ENCODE results near the gene P4HTM. TPM values are rescaled to one million over a fixed set of nuclear protein-coding genes. Genes with fewer than 3 reads are reported as not detected.

The P4HTM gene
- total RNA-seq, 2 experiments from 2014 or later: 32.7 to 32.8 TPM

DNA sequence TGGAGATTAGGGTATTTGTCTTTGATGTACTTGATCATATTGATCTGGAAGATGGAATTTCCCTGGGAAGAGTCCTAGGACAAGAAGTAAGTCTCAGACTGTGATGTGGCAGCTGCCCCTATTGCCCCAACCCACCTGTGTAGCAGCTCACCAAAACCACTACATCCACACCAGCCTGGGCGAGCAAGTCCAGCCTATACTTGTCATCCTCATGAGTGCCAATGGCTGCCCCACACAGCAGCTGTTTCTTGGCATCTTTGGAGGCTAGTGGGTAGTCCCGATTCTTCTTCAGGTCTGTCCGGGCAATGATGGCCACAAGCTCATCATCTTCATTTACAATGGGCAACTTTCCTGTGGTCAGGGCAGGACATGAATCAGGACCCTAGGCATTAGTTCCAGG lies 36.5 kb downstream of the P4HTM start:
- intact Hi-C loops (cut with micrococcal nuclease): loop anchor here (10.0 kb wide), 3 partner anchors 318 to 418 kb away; partner anchors contain the start of genes RHOA, TCTA and USP4
- CTCF ChIA-PET: interaction anchor here (0.8 to 1.2 kb wide), 3 partner anchors 9 to 38 kb away, joined by 3 read pairs; partner anchors contain the start of genes DALRD3 and WDR6
- Mint-ChIP-seq H3K36me3 (peaks cover 71% of the 10 kb centered on the region), H3K4me1 (ENCODE audit: low read depth) (peaks cover 54% of the 10 kb centered on the region), H3K27me3 (no peaks in the 10 kb centered on the region), H3K4me3 (no peak overlapping the region), H3K27ac (peak overlapping the region; percentile 18), H3K9me3 (no peaks in the 10 kb centered on the region)
- DNase-seq: no peak
- POLR2A ChIA-PET: interaction anchor here (0.7 kb wide), 1 partner anchor 68 kb away, joined by 3 read pairs; no protein-coding TSS in a partner anchor

- Mint-ChIP-seq H3K27ac (peak overlapping the region; percentile 89), H3K4me3 (peak overlapping the region; percentile 86), H3K9me3 (no peaks in the 10 kb centered on the region), H3K27me3 (no peaks in the 10 kb centered on the region), H3K4me1 (ENCODE audit: low read depth) (peaks cover 54% of the 10 kb centered on the region), H3K36me3 (peaks cover 73% of the 10 kb centered on the region)
- no peak for DNase-seq
- ChIA-PET CTCF (no interaction called here), POLR2A (no interaction called here)
- intact Hi-C loops (cut with micrococcal nuclease): loop anchor here (2.0 to 10.0 kb wide), 5 partner anchors 39 to 417 kb away; partner anchors contain the start of genes RHOA, TCTA and USP4
These were observed 37.6 kb downstream of the P4HTM start for GRCh38 chr3:49027634-49028033.

DNA sequence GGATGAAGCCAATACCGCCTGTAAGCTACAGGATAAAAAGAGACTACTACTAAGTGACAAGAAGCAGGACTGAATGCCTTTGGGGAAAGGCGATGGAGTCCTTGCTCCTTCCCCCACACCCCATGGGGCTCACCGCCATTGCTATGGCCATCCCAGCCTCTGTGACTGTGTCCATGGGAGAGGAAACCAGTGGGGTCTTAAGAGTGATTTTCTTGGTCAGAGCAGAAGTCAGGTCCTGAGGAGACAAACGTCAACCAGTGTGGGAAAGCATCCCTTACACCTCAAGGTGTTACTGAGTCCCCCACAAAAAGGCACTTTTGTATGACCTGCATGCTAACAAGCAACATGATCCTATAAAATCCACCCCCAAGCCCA lies 38.2 kb downstream of the P4HTM start:
- Mint-ChIP-seq H3K27ac (peak overlapping the region; percentile 89), H3K4me1 (ENCODE audit: low read depth) (peaks cover 48% of the 10 kb centered on the region), H3K36me3 (peaks cover 67% of the 10 kb centered on the region), H3K9me3 (no peaks in the 10 kb centered on the region), H3K27me3 (no peaks in the 10 kb centered on the region), H3K4me3 (peak overlapping the region; percentile 86)
- intact Hi-C loops (cut with micrococcal nuclease): loop anchor here (2.0 to 10.0 kb wide), 5 partner anchors 39 to 417 kb away; partner anchors contain the start of genes RHOA, TCTA and USP4
- ChIA-PET POLR2A (interaction anchor here (1.8 to 1.9 kb wide), 4 partner anchors 8 to 66 kb away, joined by 9 to 21 read pairs (median 18); partner anchors contain the start of genes QRICH1 and WDR6), CTCF (interaction anchor here (0.7 to 1.8 kb wide), 2 partner anchors 41 to 65 kb away, joined by 3 to 10 read pairs; partner anchors contain the start of gene QRICH1)
- no peak for DNase-seq

- Mint-ChIP-seq H3K27me3 (no peaks in the 10 kb centered on the region), H3K36me3 (peaks cover 62% of the 10 kb centered on the region), H3K4me1 (ENCODE audit: low read depth) (peaks cover 43% of the 10 kb centered on the region)
These were observed 38.9 kb downstream of the P4HTM start, which contains the start of gene IMPDH2 for GRCh38 chr3:49028673-49029562. IMPDH2 (minus strand) TSS chr3:49029398; CDS start chr3:49029350, 48 bp downstream.

GRCh38 chr3:49029563-49029884 lies 39.5 kb downstream of the P4HTM start:
- ChIA-PET CTCF (interaction anchor here (0.6 to 1.8 kb wide), 8 partner anchors 9 to 64 kb away, joined by 3 to 13 read pairs (median 4); partner anchors contain the start of genes P4HTM and QRICH1), POLR2A (interaction anchor here (0.6 to 1.9 kb wide), 8 partner anchors 9 to 1934 kb away, joined by 3 to 21 read pairs (median 6); partner anchors contain the start of genes QRICH1, USP19 and WDR6)
- H3K27ac Mint-ChIP-seq: peak overlapping the region; percentile 89
- peaks cover 58% of the 10 kb centered on the region for H3K36me3 Mint-ChIP-seq
- H3K9me3 Mint-ChIP-seq: no peaks in the 10 kb centered on the region
- peaks cover 42% of the 10 kb centered on the region for H3K4me1 Mint-ChIP-seq (ENCODE audit: low read depth)
- no peak for DNase-seq
- peak overlapping the region; percentile 86 for H3K4me3 Mint-ChIP-seq
- intact Hi-C loops (cut with micrococcal nuclease): loop anchor here (1.0 to 10.0 kb wide), 6 partner anchors 8 to 415 kb away; partner anchors contain the start of genes RHOA, TCTA and USP4
- no peaks in the 10 kb centered on the region for H3K27me3 Mint-ChIP-seq

More at GRCh38 chr3:49028673-49029562, 38.9 kb downstream of the P4HTM start, which contains the start of gene IMPDH2:
- intact Hi-C loops (cut with micrococcal nuclease): loop anchor here (1.0 to 10.0 kb wide), 6 partner anchors 8 to 416 kb away; partner anchors contain the start of genes RHOA, TCTA and USP4
- peak; percentile 95 for DNase-seq
- Mint-ChIP-seq H3K27ac (peak within 1 kb of the TSS; percentile 89), H3K9me3 (no peaks in the 10 kb centered on the region), H3K4me3 (peak within 1 kb of the TSS; percentile 86)
- ChIA-PET POLR2A (interaction anchor here (0.6 to 1.9 kb wide), 8 partner anchors 9 to 1933 kb away, joined by 3 to 21 read pairs (median 6); partner anchors contain the start of genes QRICH1, USP19 and WDR6), CTCF (interaction anchor here (0.6 to 1.8 kb wide), 9 partner anchors 8 to 65 kb away, joined by 3 to 13 read pairs (median 3); partner anchors contain the start of genes P4HTM and QRICH1)

GRCh38 chr3:49030321-49030720 lies 40.3 kb downstream of the P4HTM start:
- Mint-ChIP-seq H3K9me3 (no peaks in the 10 kb centered on the region), H3K4me3 (no peak overlapping the region), H3K27ac (no peak overlapping the region), H3K27me3 (no peaks in the 10 kb centered on the region), H3K36me3 (peaks cover 55% of the 10 kb centered on the region), H3K4me1 (ENCODE audit: low read depth) (peaks cover 34% of the 10 kb centered on the region)
- POLR2A ChIA-PET: interaction anchor here (2.2 kb wide), 1 partner anchor 8 kb away, joined by 10 read pairs; the partner anchor contains the start of gene NDUFAF3
- CTCF ChIA-PET: interaction anchor here (1.2 to 2.0 kb wide), 2 partner anchors 8 to 310 kb away, joined by 3 to 12 read pairs; partner anchors contain the start of genes NDUFAF3 and USP4
- no peak for DNase-seq
- intact Hi-C loops (cut with micrococcal nuclease): no loop called here

GRCh38 chr3:49032646-49033304 lies 42.7 kb downstream of the P4HTM start:
- H3K4me3 Mint-ChIP-seq: no peak overlapping the region
- CTCF ChIA-PET: interaction anchor here (0.6 kb wide), 1 partner anchor 103 kb away, joined by 3 read pairs; no protein-coding TSS in a partner anchor
- POLR2A ChIA-PET: no interaction called here

GRCh38 chr3:49034650-49035049 lies 44.6 kb downstream of the P4HTM start:
- H3K36me3 Mint-ChIP-seq: peaks cover 28% of the 10 kb centered on the region
- no peaks in the 10 kb centered on the region for H3K9me3 Mint-ChIP-seq
- H3K4me3 Mint-ChIP-seq: no peak overlapping the region
- ChIA-PET CTCF (interaction anchor here (0.7 kb wide), 1 partner anchor 118 kb away, joined by 4 read pairs; no protein-coding TSS in a partner anchor), POLR2A (no interaction called here)
- H3K4me1 Mint-ChIP-seq (ENCODE audit: low read depth): no peaks in the 10 kb centered on the region
- DNase-seq: no peak
- no peaks in the 10 kb centered on the region for H3K27me3 Mint-ChIP-seq
- H3K27ac Mint-ChIP-seq: peak overlapping the region; percentile 10
- intact Hi-C loops (cut with micrococcal nuclease): no loop called here

More at GRCh38 chr3:49032646-49033304, 42.7 kb downstream of the P4HTM start:
- no peak for DNase-seq
- intact Hi-C loops (cut with micrococcal nuclease): no loop called here
- Mint-ChIP-seq H3K9me3 (no peaks in the 10 kb centered on the region), H3K27me3 (no peaks in the 10 kb centered on the region), H3K4me1 (ENCODE audit: low read depth) (peaks cover 11% of the 10 kb centered on the region), H3K36me3 (peaks cover 41% of the 10 kb centered on the region), H3K27ac (no peak overlapping the region)

GRCh38 chr3:49035281-49035680 lies 45.2 kb downstream of the P4HTM start:
- Mint-ChIP-seq H3K4me1 (ENCODE audit: low read depth) (no peaks in the 10 kb centered on the region), H3K27me3 (no peaks in the 10 kb centered on the region), H3K4me3 (no peak overlapping the region), H3K9me3 (no peaks in the 10 kb centered on the region), H3K27ac (no peak overlapping the region), H3K36me3 (peaks cover 26% of the 10 kb centered on the region)
- POLR2A ChIA-PET: no interaction called here
- intact Hi-C loops (cut with micrococcal nuclease): no loop called here
- CTCF ChIA-PET: interaction anchor here (0.6 kb wide), 1 partner anchor 292 kb away, joined by 3 read pairs; no protein-coding TSS in a partner anchor
- DNase-seq: no peak

- no peak for DNase-seq
- Mint-ChIP-seq H3K27ac (no peak overlapping the region), H3K4me1 (ENCODE audit: low read depth) (no peaks in the 10 kb centered on the region), H3K9me3 (no peaks in the 10 kb centered on the region), H3K27me3 (no peaks in the 10 kb centered on the region), H3K36me3 (peaks cover 34% of the 10 kb centered on the region), H3K4me3 (no peak overlapping the region)
- intact Hi-C loops (cut with micrococcal nuclease): no loop called here
- ChIA-PET POLR2A (interaction anchor here (0.6 kb wide), 1 partner anchor 36 kb away, joined by 4 read pairs; no protein-coding TSS in a partner anchor), CTCF (no interaction called here)
These were observed 63.5 kb downstream of the P4HTM start for GRCh38 chr3:49053543-49053942.

- Mint-ChIP-seq H3K4me1 (ENCODE audit: low read depth) (no peaks in the 10 kb centered on the region), H3K27ac (no peak overlapping the region), H3K27me3 (no peaks in the 10 kb centered on the region), H3K36me3 (peaks cover 34% of the 10 kb centered on the region), H3K4me3 (no peak overlapping the region), H3K9me3 (no peaks in the 10 kb centered on the region)
- DNase-seq: no peak
- ChIA-PET CTCF (no interaction called here), POLR2A (no interaction called here)
- intact Hi-C loops (cut with micrococcal nuclease): no loop called here
These were observed 64.4 kb downstream of the P4HTM start for GRCh38 chr3:49054344-49054862.
